Ishikawa (cell line): Measurements from ENCODE around the gene ARL4A.
A peak's percentile ranks its signal among the peaks of the same experiment; 100 is the strongest.

ENCODE experiments used
- CEBPB ChIP-seq: IDR thresholded peaks from 2 replicates; pipeline ENCODE4 v1.6.1; 2012
- CREB1 ChIP-seq: IDR thresholded peaks from 2 replicates; pipeline ENCODE4 v1.6.1; 2012; ENCODE audit warnings: low read depth
- EGR1 ChIP-seq: IDR thresholded peaks from 2 replicates; pipeline ENCODE4 v1.6.1; 2012
- EP300 ChIP-seq: IDR thresholded peaks from 2 replicates; pipeline ENCODE4 v1.6.1; 2012; ENCODE audit warnings: borderline replicate concordance
- FOXM1 ChIP-seq: IDR thresholded peaks from 2 replicates; pipeline ENCODE4 v1.6.1; 2012; ENCODE audit warnings: low read depth, borderline replicate concordance
- NFIC ChIP-seq: IDR thresholded peaks from 2 replicates; pipeline ENCODE4 v1.6.1; 2012
- RAD21 ChIP-seq: IDR thresholded peaks from 2 replicates; pipeline ENCODE4 v1.6.1; 2012; ENCODE audit warnings: low read depth
- REST ChIP-seq: IDR thresholded peaks from 2 replicates; pipeline ENCODE4 v1.6.1; 2012; ENCODE audit warnings: low read depth, mild to moderate bottlenecking
- TAF1 ChIP-seq: IDR thresholded peaks from 2 replicates; pipeline ENCODE4 v1.6.1; 2012; ENCODE audit warnings: low read depth, mild to moderate bottlenecking
- TCF12 ChIP-seq: IDR thresholded peaks from 2 replicates; pipeline ENCODE4 v1.6.1; 2012; ENCODE audit warnings: low read depth
- TEAD4 ChIP-seq: IDR thresholded peaks from 2 replicates; pipeline ENCODE4 v1.6.1; 2012
- USF1 ChIP-seq: IDR thresholded peaks from 2 replicates; pipeline ENCODE4 v1.6.1; 2012
- YY1 ChIP-seq: IDR thresholded peaks from 2 replicates; pipeline ENCODE4 v1.6.1; 2012; ENCODE audit warnings: low read depth
- ZBTB7A ChIP-seq: IDR thresholded peaks from 2 replicates; pipeline ENCODE4 v1.6.1; 2012; ENCODE audit warnings: low read depth
- TF ChIP-seq, protein P1 (sequence below): IDR thresholded peaks from 2 replicates; pipeline ENCODE4 v1.6.1; 2012

ARL4A gene

DNA sequence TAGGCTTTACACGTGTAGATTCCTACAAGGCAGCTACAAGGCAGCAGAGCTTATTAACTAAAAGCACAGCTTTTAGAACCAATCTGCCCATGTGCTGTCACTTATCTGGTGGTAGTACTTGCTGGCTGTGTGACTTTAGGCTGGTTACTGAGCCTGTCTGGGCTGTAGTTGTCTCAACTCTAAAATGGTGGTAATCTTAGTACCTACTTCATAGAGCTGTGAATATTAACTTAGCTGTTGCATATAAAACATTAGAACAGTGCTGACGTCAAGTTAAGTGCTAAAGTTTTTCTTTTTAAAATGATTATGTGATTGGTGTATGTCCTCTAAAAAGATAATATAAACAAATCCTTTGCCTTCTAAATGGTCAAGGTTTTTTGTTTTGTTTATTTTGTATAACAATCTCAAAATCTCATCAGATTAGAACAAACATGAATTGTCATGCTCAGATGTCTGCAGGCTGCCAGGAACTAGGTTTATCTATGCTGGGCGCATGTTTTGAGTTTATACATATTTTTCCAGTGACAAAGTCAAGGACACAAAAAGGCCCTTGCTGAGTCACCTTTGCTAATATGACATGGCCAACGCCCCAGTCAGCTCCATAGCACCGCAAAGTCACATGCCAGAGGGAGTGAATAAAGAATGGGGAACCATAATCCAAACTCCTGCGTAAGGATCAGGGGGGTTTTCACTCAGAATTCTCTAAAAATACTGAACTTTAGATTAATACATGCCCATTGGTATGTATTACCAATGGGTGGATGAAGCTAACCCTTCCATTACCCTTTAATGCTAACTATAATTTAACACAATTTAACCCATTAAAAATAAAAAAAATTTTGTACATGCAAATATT lies 39.8 kb upstream of the ARL4A start:
- TF ChIP-seq YY1 (no peak), USF1 (peak; percentile 54; the same call in 1 of the 2 replicates), EP300 (peak; percentile 31; the same call in 1 of the 2 replicates)

DNA sequence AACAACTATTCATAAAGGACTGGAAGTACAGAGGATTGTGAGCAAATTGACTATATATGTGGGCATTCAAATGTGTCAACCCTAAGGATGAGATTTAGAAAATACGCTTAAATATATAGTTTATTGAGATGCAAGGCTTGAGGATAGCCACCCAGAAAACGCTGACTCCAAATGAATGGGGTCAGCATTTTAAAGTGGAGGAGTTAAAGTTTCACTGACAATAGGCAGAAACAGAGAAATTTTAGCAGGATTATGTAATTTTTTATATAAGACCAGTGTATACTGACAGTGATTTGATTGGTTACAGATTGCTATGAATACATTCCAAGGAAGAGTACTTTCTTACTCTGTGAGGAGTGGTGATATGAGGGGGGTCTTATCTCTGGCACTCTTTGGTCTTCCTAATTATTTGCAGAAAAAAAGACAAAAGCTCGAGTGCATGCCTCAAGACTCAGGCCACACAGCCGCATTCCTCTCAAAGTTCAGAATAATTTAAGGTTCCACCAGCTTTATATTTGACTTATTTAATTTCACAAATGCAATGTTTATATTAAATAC lies 38.6 kb upstream of the ARL4A start:
- TF ChIP-seq CEBPB = no peak

DNA sequence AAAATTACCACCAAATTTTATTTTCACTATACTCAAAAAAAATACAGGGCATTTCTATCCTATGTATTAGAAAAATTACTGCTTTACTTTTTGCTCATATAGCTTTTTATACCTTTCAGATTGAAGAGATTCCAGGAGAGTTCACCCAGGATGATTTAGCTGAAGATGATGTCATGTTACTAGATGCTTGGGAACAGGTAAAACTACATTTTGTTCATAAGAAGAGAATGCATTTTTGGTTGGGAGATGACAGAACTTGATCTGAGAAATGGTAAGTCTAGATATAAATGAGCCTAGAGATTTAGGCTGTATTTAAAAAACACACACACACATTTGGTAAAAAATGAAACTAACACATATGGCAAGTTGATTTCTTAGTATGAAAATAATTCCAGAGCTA lies 38.1 kb upstream of the ARL4A start:
- TF ChIP-seq ZBTB7A (no peak), CEBPB (no peak)

- no peak for TF ChIP-seq TCF12
- no peak for TF ChIP-seq CREB1
- TF ChIP-seq TAF1 = no peak
- TF ChIP-seq ZBTB7A = no peak
- TF ChIP-seq, protein P1, sequence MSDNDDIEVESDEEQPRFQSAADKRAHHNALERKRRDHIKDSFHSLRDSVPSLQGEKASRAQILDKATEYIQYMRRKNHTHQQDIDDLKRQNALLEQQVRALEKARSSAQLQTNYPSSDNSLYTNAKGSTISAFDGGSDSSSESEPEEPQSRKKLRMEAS = no peak
- TF ChIP-seq CEBPB = no peak
- TF ChIP-seq NFIC = no peak
- no peak for TF ChIP-seq YY1
- TF ChIP-seq REST = no peak
- no peak for TF ChIP-seq TEAD4
Observed at GRCh38 chr7:12650080-12650479, 37.4 kb upstream of the ARL4A start.

GRCh38 chr7:12653110-12653509 lies 34.3 kb upstream of the ARL4A start:
- no peak for TF ChIP-seq YY1

DNA sequence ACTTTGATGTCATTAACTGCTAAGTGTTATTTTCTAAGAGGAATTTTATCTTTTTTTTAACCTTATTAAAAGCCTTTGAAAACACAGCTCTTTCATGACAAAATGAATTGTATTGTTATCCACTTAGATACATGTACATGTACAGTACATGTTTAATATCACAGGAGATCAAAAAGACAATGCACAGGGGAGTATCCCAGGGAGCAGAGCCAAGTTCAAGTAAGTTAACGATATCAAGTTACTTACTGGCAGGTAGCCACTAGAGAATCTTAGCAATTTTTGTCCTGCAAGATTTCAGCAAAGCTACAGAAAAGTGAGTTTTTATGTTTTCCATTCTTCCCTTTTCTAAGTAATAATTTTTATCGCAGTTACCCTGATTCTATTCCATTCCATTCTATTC lies 33.9 kb upstream of the ARL4A start:
- TF ChIP-seq CREB1 = no peak
- TF ChIP-seq NFIC = peak; percentile 73

DNA sequence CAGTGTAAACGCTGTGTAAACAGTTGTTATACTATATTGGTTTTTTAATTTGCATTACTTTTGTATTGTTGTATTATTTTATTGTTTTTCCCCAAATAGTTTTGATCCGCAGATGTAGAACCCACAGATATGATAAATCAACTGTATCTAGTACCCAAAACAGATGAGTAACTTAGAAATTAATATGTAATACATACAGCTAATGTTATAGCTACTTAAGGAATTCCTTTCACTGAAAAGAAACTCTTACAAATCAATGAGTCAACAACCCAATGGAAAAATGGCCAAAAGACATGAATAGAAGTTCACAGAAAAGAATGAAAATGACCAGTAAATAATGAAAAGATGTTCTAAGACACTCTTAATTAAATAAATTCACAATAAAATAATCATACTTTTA lies 32.3 kb upstream of the ARL4A start:
- no peak for TF ChIP-seq CREB1
- TF ChIP-seq, protein P1 = no peak
- no peak for TF ChIP-seq ZBTB7A
- no peak for TF ChIP-seq USF1
- no peak for TF ChIP-seq TEAD4
- no peak for TF ChIP-seq EGR1
- no peak for TF ChIP-seq CEBPB
- no peak for TF ChIP-seq TAF1
- no peak for TF ChIP-seq YY1
- TF ChIP-seq EP300 = no peak
- TF ChIP-seq TCF12 = no peak
- no peak for TF ChIP-seq NFIC

- TF ChIP-seq EP300 (peak; percentile 67), TEAD4 (peak; percentile 88), NFIC (0 out of 2 replicates have a peak, but pooled peaks have one; percentile 28), TCF12 (peak; percentile 52)
Observed at GRCh38 chr7:12660423-12660822, 27.0 kb upstream of the ARL4A start.

GRCh38 chr7:12661581-12661980 lies 25.9 kb upstream of the ARL4A start:
- TF ChIP-seq CEBPB = no peak
- TF ChIP-seq TCF12 = no peak
- no peak for TF ChIP-seq USF1
- TF ChIP-seq REST = no peak
- TF ChIP-seq, protein P1 = no peak
- TF ChIP-seq CREB1 = no peak
- TF ChIP-seq NFIC = no peak
- TF ChIP-seq RAD21 = no peak
- TF ChIP-seq TEAD4 = no peak
- no peak for TF ChIP-seq ZBTB7A
- no peak for TF ChIP-seq EGR1
- no peak for TF ChIP-seq EP300
- no peak for TF ChIP-seq FOXM1
- TF ChIP-seq YY1 = no peak
- TF ChIP-seq TAF1 = no peak
